ENCODE measurements around the gene IPO7. TPM values are rescaled to one million over a fixed set of nuclear protein-coding genes. Genes with fewer than 3 reads are reported as not detected.
"Not testable (repeated sequence)": the region's sequence is repeated elsewhere in the genome, so short reads cannot be mapped to it uniquely, and the experiment has no call there.

The IPO7 gene
- total and polyA plus RNA-seq, 2 donors (not counting 3 experiments of a cell fraction or from before 2014, with no cell fraction given), result 32.9 to 170 TPM

- intact Hi-C loops (cut with micrococcal nuclease) (no loop called here), dilution Hi-C loops (cut with MboI; ENCODE audit: extremely low pct_ligation_motif_present, low sequenced_read_pairs) (no loop called here)
- BruUV-seq (replicated peaks), result no TSS peak
- Histone ChIP-seq H3K4me2 (ENCODE audit: insufficient read depth, low read length) (no peak overlapping the region), H3K4me1 (ENCODE audit: control insufficient read depth, extremely low read depth, insufficient read depth, low read length) (no peaks in the 10 kb centered on the region), H4K20me1 (replicated peaks; ENCODE audit: control insufficient read depth, extremely low read depth, insufficient read depth, low read length) (peaks cover 9% of the 10 kb centered on the region), H2AFZ (ENCODE audit: low read depth, low read length) (no peak overlapping the region), H3K9ac (replicated peaks; ENCODE audit: extremely low read depth, insufficient read depth, low read length) (no peak overlapping the region), H3K36me3 (ENCODE audit: control insufficient read depth in 2 of 2, extremely low read depth in 1 of 2, insufficient read depth in 2 of 2, low read length in 2 of 2) (no peaks in the 10 kb centered on the region), H3K4me3 (replicated peaks in 1 of 3; ENCODE audit: insufficient read depth in 1 of 3, low read depth in 1 of 3, low read length in 3 of 3) (no peak overlapping the region), H3K27me3 (ENCODE audit: control insufficient read depth in 2 of 2, insufficient read depth in 2 of 2, low read length in 2 of 2) (no peaks in the 10 kb centered on the region), H3K79me2 (ENCODE audit: control insufficient read depth, insufficient read depth, low read length) (peaks cover 96% of the 10 kb centered on the region), H3K27ac (ENCODE audit: insufficient read depth, low read depth, low read length) (no peak overlapping the region), H3K9me1 (replicated peaks; ENCODE audit: control insufficient read depth, extremely low read depth, insufficient read depth, low read length) (no peaks in the 10 kb centered on the region), H3K9me3 (replicated peaks; ENCODE audit: control insufficient read depth, insufficient read depth, low read length) (no peaks in the 10 kb centered on the region)
- DNase-seq (ENCODE audit: low read depth, low spot score), result no peak
- no peak for FAIRE-seq
- POLR2A ChIA-PET, result no interaction called here
- CTCF ChIA-PET, result no interaction called here
- TF ChIP-seq GATA2 (IDR thresholded peaks at IDR 0.05; ENCODE audit: insufficient read depth, insufficient read length, low read depth, low read length) (no peak), POLR2A (IDR thresholded peaks at IDR 0.05; ENCODE audit: low read depth, low read length) (no peak), EZH2 (IDR thresholded peaks at IDR 0.05; ENCODE audit: borderline replicate concordance, low read depth, low read length, severe bottlenecking) (no peak), MYC (IDR thresholded peaks at IDR 0.05; ENCODE audit: low read depth, low read length) (no peak), POLR2AphosphoS5 (IDR thresholded peaks at IDR 0.05; ENCODE audit: insufficient read depth, low read depth, low read length) (no peak), JUN (IDR thresholded peaks at IDR 0.05; ENCODE audit: borderline replicate concordance, insufficient read depth, insufficient read length, low read depth) (no peak)
Measured at GRCh38 chr11:9399466-9399865, 15.0 kb downstream of the IPO7 start.

GRCh38 chr11:9401884-9402283 lies 17.4 kb downstream of the IPO7 start:
- H2AFZ ChIP-seq (ENCODE audit: low read depth, low read length); dilution Hi-C loops (cut with MboI; ENCODE audit: extremely low pct_ligation_motif_present, low sequenced_read_pairs); H3K36me3 ChIP-seq (ENCODE audit: control insufficient read depth in 2 of 2, extremely low read depth in 1 of 2, insufficient read depth in 2 of 2, low read length in 2 of 2); H3K9me1 ChIP-seq (replicated peaks; ENCODE audit: control insufficient read depth, extremely low read depth, insufficient read depth, low read length); intact Hi-C loops (cut with micrococcal nuclease); FAIRE-seq; CTCF ChIA-PET; H4K20me1 ChIP-seq (replicated peaks; ENCODE audit: control insufficient read depth, extremely low read depth, insufficient read depth, low read length); H3K9me3 ChIP-seq (replicated peaks; ENCODE audit: control insufficient read depth, insufficient read depth, low read length); H3K27me3 ChIP-seq (ENCODE audit: control insufficient read depth in 2 of 2, insufficient read depth in 2 of 2, low read length in 2 of 2); POLR2A ChIA-PET; BruUV-seq (replicated peaks); H3K9ac ChIP-seq (replicated peaks; ENCODE audit: extremely low read depth, insufficient read depth, low read length); H3K4me3 ChIP-seq (replicated peaks in 1 of 3; ENCODE audit: insufficient read depth in 1 of 3, low read depth in 1 of 3, low read length in 3 of 3); H3K27ac ChIP-seq (ENCODE audit: insufficient read depth, low read depth, low read length); H3K4me2 ChIP-seq (ENCODE audit: insufficient read depth, low read length); H3K4me1 ChIP-seq (ENCODE audit: control insufficient read depth, extremely low read depth, insufficient read depth, low read length): not testable (repeated sequence)
- H3K79me2 ChIP-seq (ENCODE audit: control insufficient read depth, insufficient read depth, low read length), result peaks cover 92% of the 10 kb centered on the region
- peak; percentile 21 for DNase-seq (ENCODE audit: low read depth, low spot score)
